Esophagus squamous epithelium (tissue), 5 donors: ENCODE results near the gene STX3. TPM values are rescaled to one million over a fixed set of nuclear protein-coding genes. Genes with fewer than 3 reads are reported as not detected.
A peak's percentile ranks its signal among the peaks of the same experiment; 100 is the strongest.

Experiments used
- DNase-seq: peaks from one replicate; lab custom pipeline; 2025; lab: John Stamatoyannopoulos, UW
- H3K27ac ChIP-seq, 4 donors: fragments of 200-600 bp; sonication (generic); one replicate each; pipeline ENCODE4 v1.5.1; 2016 to 2019; ENCODE audit warnings: mild to moderate bottlenecking in 1 of 4
- H3K27me3 ChIP-seq, 4 donors: fragments of 200-600 bp; sonication (generic); 1 replicate in 3 of 4; 2 replicates in 1 of 4; pipeline versions ENCODE4 v1.5.1 to v1.6.0; 2017 to 2021; ENCODE audit warnings: antibody characterized with exemption in 1 of 4
- H3K36me3 ChIP-seq, 3 donors: fragments of 200-600 bp; sonication (generic); one replicate each; pipeline ENCODE4 v1.5.1; 2016 to 2019
- H3K4me1 ChIP-seq, 3 donors: fragments of 200-600 bp; sonication (generic); one replicate each; pipeline ENCODE4 v1.5.1; 2017 to 2019
- H3K4me3 ChIP-seq, 4 donors: fragments of 200-600 bp; sonication (generic); 1 replicate in 3 of 4; 2 replicates in 1 of 4; pipeline ENCODE4 v1.5.1; 2016 to 2019; ENCODE audit warnings: mild to moderate bottlenecking in 2 of 4, moderate library complexity in 1 of 4
- H3K9me3 ChIP-seq, 3 donors: fragments of 200-600 bp; sonication (generic); one replicate each; pipeline ENCODE4 v1.5.1; 2016 to 2019
- CTCF ChIP-seq, 6 experiments: fragments of 450-650 bp in 4 of 6; fragments of 200-600 bp in 2 of 6; sonication (generic) in 2 of 6; IDR thresholded peaks; one replicate each; pipeline ENCODE4 v1.5.1; 2016 to 2019; ENCODE audit warnings: antibody characterized with exemption in 6 of 6, mild to moderate bottlenecking in 4 of 6, moderate library complexity in 4 of 6
- POLR2A ChIP-seq, 4 donors: fragments of 450-650 bp; IDR thresholded peaks; one replicate each; pipeline ENCODE4 v1.6.1; 2017; ENCODE audit warnings: antibody characterized with exemption in 4 of 4, mild to moderate bottlenecking in 4 of 4, moderate library complexity in 3 of 4
- WGBS, 2 donors: methylation state at CpG; one replicate each; pipeline ENCODE4 v1.1.5; 2018; 5-methylcytosine and 5-hydroxymethylcytosine counted together
- intact Hi-C: fragments of 100-400 bp; cut with DNase I; formaldehyde crosslinking; loops from one replicate; pipeline ENCODE4 v1.15.0; 2022
- total RNA-seq, 4 donors: library from RNA; depleted of rRNA; stranded (reverse); fragments of >200 nt; gene quantifications; one replicate each; pipeline ENCODE4 v1.1.0, GENCODE V29; 2016
- donor health status: DM: yes; HTN: yes; CAD: no.

STX3 gene
- total RNA-seq, result 10 to 100 TPM; 12.9 to 25.6 (median 19.3) TPM

DNA sequence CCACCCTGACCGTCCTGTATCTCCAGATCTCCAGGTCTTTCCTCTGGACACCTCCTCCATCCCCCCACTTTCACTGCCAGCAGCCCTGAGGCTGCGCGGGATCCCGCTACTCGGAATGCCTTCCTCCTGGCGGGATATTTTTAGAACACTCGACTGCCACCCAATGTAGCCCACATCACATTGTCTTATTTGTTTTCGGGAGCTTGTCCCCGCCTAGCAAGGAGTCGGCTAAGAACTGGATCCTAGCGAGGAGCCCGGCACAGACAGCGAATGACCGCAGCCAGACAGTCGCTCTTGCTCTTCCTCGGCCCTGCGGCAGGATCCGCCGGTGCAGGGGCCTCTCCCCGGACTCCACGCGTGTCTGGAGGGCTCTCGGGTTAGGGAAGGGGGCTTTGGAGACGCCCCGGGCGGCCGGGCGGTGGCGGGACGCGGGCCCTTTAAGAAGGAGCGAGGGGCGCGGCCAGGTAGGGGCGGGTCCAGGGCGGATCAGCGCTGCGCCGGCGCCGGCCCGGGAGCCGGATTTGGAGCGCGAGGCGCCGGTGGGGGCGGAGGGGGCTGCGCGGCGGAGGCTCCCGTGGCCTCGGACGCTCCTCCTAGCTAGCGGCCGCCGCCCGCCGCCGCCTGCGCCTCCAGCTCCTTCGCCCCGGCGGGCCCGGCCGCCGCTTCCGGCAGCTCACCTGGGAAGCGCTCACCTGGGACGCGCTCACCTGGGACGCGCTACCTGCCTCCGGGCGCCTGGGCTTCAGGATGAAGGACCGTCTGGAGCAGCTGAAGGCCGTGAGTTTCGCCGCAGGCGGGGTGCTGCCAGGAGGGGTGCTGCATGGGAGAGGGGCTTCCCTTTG, at the start of gene STX3:
Gene STX3, plus strand, starts transcription at position 518 of the 842 bp plus-strand sequence. Its CDS starts 230 bp downstream, at position 748.
- Histone ChIP-seq H3K4me1 (peaks cover 5 to 38% (median 11%) of the 10 kb centered on the region in 3 donors), H3K36me3 (no peaks in the 10 kb centered on the region), H3K27ac (peak within 1 kb of the TSS; percentile 95 to 98 (median 95)), H3K27me3 (no peaks in the 10 kb centered on the region), H3K9me3 (no peaks in the 10 kb centered on the region), H3K4me3 (peak within 1 kb of the TSS; percentile 65 to 98 (median 86))
- 0 to 2% methylated on average over 6 to 7 of the region's 80 CpGs for WGBS, 2 donors
- intact Hi-C loops, result loop anchor here (5.0 kb wide), 1 partner anchor 47 kb away; no protein-coding TSS in a partner anchor
- peak in 1 of 6 experiments; percentile 8 for TF ChIP-seq CTCF (IDR thresholded peaks at IDR 0.05)
- TF ChIP-seq POLR2A (IDR thresholded peaks at IDR 0.05), result peak in 2 of 4 donors; percentile 55 to 64
- no peak for DNase-seq

GRCh38 chr11:59706518-59707285, 48.5 kb upstream of the STX3 start:
- DNase-seq, result no peak
- intact Hi-C loops, result no loop called here
- Histone ChIP-seq H3K27me3 (peaks cover 0 to 3% (median 0%) of the 10 kb centered on the region in 4 donors), H3K27ac (no peak overlapping the region), H3K4me1 (no peaks in the 10 kb centered on the region), H3K9me3 (no peaks in the 10 kb centered on the region), H3K4me3 (no peak overlapping the region), H3K36me3 (no peaks in the 10 kb centered on the region)
- no peak for TF ChIP-seq CTCF (IDR thresholded peaks at IDR 0.05)
- no peak for TF ChIP-seq POLR2A (IDR thresholded peaks at IDR 0.05)
- 57% methylated on average over 5 of the region's 5 CpGs for WGBS, 2 donors

- Histone ChIP-seq H3K27ac (no peak overlapping the region), H3K9me3 (no peaks in the 10 kb centered on the region), H3K4me3 (no peak overlapping the region), H3K4me1 (no peaks in the 10 kb centered on the region), H3K27me3 (peaks cover 0 to 3% (median 0%) of the 10 kb centered on the region in 4 donors), H3K36me3 (no peaks in the 10 kb centered on the region)
- WGBS, 2 donors, result 46 to 54% methylated on average over 1 of the region's 1 CpG
- TF ChIP-seq CTCF (IDR thresholded peaks at IDR 0.05), result no peak
- no peak for TF ChIP-seq POLR2A (IDR thresholded peaks at IDR 0.05)
- intact Hi-C loops, result no loop called here
- DNase-seq, result no peak
Measured at GRCh38 chr11:59707371-59707770, 47.8 kb upstream of the STX3 start.

GRCh38 chr11:59708537-59708936, 46.6 kb upstream of the STX3 start:
- Histone ChIP-seq H3K9me3 (no peaks in the 10 kb centered on the region), H3K27me3 (peaks cover 0 to 3% (median 0%) of the 10 kb centered on the region in 4 donors), H3K4me1 (no peaks in the 10 kb centered on the region), H3K4me3 (no peak overlapping the region), H3K36me3 (no peaks in the 10 kb centered on the region), H3K27ac (no peak overlapping the region)
- no peak for DNase-seq
- no peak for TF ChIP-seq CTCF (IDR thresholded peaks at IDR 0.05)
- no peak for TF ChIP-seq POLR2A (IDR thresholded peaks at IDR 0.05)
- intact Hi-C loops, result no loop called here
- 33% methylated on average over 1 of the region's 1 CpG for WGBS, 2 donors
